Hematopoietic multipotent progenitor cell treated with erythropoietin and hydrocortisone succinate and interleukin-3 and kit ligand, for 8 days (in vitro differentiated cells): Measurements from ENCODE around the gene STARD10.

ENCODE experiments used
- DNase-seq: peaks from one replicate; pipeline ENCODE4 v3.0.0-alpha.2; 2015

The STARD10 gene

GRCh38 chr11:72704783-72705265 is 89.0 kb downstream of the STARD10 start:
- DNase-seq = no peak
